SIG-M5 (cell line): ENCODE results near the gene ARMC6.
"Not testable (repeated sequence)": the region's sequence is repeated elsewhere in the genome, so short reads cannot be mapped to it uniquely, and the experiment has no call there.

Experiments used
- DNase-seq: peaks from one replicate; lab custom pipeline; 2025; lab: John Stamatoyannopoulos, UW

Gene ARMC6

GRCh38 chr19:19022380-19022961 lies 10.9 kb upstream of the ARMC6 start:
- no peak for DNase-seq

DNA sequence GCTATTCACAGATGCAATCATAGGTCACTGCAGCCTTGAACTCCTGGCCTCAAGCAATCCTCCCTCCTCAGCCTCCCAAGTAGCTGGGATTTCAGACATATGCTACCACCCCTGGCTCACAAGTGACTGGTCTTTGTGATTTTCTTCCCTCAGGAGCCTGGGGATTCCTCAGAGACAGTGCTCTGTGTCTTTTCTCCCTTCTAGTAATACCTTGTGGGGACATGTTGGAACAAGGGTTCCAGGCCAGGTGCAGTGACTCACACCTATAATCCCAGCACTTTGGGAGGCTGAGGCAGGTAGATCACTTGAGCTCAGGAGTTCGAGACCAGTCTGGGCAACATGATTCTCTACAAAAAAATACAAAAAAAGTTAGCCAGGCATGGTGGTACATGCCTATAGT lies 10.0 kb upstream of the ARMC6 start:
- not testable (repeated sequence) for DNase-seq

- DNase-seq: no peak
Measured at GRCh38 chr19:19025861-19026260, 7.5 kb upstream of the ARMC6 start.

GRCh38 chr19:19026299-19026971 lies 7.0 kb upstream of the ARMC6 start:
- no peak for DNase-seq

- DNase-seq: no peak
Measured at GRCh38 chr19:19027228-19027627, 6.2 kb upstream of the ARMC6 start.

DNA sequence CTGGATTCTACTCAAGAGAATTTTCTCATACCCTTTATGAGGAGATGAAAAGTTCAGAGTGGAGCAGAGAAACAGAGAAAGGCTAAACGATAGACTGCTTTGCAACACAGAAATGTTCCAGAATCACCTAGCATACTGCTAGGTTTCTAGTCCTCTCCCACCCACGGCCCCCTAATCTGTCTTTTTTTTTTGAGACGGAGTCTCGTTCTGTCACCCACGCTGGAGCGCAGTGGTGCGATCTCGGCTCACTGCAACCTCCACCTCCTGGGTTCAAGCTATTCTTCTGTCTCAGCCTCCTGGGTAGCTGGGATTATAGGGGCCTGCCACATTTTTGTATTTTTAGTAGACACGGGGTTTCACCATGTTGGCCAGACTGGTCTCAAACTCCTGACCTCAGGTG lies 4.9 kb upstream of the ARMC6 start:
- no peak for DNase-seq

DNA sequence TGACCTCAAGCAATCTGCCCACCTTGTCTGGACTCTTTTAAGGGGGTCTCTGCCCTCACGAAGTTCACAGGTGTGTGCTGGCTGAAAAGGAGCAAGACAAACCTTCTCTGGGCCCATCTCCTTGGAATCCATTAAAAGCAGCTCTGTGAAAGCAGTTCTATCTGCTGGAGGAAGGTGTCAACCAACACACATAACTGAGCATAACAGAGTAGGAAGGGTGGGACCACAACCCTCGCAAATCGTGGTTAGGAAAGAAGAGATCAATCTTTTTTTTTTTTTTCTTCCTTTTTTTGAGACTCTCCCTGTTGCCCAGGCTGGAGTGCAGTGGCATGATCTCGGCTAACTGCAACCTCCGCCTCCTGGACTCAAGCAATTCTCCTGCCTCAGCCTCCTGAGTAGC lies 1.5 kb upstream of the ARMC6 start:
- no peak for DNase-seq

GRCh38 chr19:19032420-19033175 lies 805 bp upstream of the ARMC6 start:
- DNase-seq: peak; percentile 68

DNA sequence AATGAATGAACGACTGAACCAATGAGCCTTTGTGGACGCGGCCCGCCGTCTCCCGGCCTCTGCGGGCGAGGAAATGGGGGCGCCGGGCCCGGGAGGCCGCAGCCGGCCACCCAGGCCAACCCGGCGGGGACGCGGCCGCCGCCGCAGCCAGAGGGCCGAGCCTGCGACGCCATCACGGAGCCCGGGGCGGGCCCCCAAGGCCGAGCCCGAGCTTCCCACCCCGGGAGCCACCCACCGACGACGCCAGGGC lies 302 bp upstream of the ARMC6 start:
- no peak for DNase-seq

- DNase-seq: peak; percentile 77
Measured at GRCh38 chr19:19034204-19034624, 811 bp downstream of the ARMC6 start.

GRCh38 chr19:19039901-19040300 lies 6.5 kb downstream of the ARMC6 start:
- no peak for DNase-seq

DNA sequence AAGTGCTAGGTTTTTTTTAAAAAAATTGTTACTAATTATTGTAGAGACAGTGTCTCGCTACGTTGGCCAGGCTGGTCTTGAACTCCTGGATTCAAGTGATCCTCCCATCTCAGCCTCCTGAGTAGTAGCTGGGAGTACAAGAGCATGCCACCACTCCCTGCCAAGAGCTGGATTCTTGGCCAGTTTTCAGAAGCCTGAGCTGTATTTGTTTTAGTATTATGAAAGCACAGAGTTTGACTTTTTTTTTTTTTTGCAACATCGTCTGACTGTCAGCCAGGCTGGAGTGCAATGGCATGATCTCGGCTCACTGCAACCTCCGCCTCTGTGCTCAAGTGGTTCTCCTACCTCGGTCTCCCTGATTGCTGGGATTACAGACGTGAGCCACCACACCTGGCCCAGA lies 7.0 kb downstream of the ARMC6 start:
- no peak for DNase-seq

DNA sequence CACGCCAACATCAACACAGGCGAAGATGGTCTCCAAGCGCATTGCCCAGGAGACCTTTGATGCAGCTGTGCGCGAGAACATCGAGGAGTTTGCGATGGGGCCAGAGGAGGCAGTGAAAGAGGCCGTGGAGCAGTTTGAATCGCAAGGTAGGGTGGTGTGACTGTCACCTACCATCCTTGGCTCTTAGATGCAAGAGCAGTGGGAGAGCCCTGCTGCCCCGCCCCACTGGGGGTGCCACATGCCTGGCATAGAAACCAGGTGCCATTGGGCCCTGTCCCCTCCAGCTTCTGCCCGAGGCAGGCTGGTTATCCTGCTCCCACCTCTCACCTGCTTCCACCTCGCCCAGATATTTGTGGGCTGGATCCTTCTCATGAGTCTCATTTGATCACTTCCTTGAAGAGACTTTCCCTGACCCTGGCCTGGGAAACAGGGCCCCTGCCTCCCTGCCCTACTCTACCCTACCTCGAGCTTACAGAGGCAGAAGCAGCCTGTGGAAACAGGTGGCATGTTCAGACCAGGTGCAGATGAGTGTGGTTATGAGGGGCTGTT lies 9.4 kb downstream of the ARMC6 start:
- no peak for DNase-seq

DNA sequence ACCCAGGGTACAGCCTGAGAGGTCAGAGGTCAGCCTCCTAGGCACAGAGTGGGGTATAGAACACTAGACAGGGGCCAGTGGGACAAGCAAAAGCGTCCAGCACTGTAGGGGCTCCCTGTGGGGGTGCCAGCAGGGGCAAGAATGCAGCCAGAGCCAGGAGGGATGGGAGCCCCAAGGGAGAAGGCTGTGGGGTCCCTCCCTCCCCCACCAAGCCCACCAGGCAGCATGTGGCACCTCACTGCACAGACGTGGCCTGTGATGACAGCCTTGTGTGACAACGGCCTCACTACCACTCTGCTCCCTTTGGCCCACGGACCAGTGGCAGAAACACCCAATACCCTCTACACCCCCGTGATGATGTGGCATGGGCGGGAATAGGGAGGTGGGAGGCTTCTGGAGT lies 10.1 kb downstream of the ARMC6 start:
- DNase-seq: no peak

GRCh38 chr19:19043881-19044280 lies 10.5 kb downstream of the ARMC6 start:
- DNase-seq: no peak

DNA sequence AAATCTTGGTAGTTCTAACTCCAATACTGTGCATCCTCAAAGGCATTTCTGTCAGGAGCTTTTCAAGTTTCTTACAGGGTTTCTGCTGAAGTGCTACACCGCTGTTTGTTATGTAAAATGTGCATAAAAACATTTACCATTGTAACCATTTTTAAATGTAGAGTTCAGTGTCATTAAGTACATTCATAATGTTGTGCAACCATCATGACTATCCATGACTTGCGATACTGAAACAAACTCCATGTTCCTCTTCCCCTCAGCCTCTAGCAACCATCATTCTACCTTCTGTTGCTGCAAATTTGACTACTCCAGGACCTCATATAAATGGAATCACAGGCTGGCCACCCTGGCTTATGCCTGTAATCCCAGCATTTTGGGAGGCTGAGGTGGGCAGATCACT lies 16.0 kb downstream of the ARMC6 start:
- peak; percentile 9 for DNase-seq

- DNase-seq: no peak
Measured at GRCh38 chr19:19050104-19050503, 16.7 kb downstream of the ARMC6 start.

DNA sequence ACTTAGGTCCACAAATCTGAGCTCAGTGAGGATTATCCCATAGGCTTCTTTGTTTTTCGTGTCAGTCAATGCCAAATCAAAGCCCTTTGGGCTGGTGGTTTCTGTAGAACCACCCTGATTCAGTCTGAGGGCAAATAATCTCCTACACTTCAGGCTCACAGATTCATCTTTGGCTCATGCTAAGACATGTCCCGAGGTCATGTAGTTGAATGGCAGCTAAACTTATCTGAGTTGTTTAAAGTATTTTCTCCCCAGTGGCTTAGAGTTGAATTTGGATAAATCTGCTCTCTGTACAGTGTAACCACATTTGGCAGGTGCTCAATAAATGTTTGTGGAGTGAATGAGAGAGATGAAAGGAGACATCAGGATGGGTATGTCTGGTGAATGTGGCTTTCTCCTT lies 17.3 kb downstream of the ARMC6 start:
- DNase-seq: no peak

DNA sequence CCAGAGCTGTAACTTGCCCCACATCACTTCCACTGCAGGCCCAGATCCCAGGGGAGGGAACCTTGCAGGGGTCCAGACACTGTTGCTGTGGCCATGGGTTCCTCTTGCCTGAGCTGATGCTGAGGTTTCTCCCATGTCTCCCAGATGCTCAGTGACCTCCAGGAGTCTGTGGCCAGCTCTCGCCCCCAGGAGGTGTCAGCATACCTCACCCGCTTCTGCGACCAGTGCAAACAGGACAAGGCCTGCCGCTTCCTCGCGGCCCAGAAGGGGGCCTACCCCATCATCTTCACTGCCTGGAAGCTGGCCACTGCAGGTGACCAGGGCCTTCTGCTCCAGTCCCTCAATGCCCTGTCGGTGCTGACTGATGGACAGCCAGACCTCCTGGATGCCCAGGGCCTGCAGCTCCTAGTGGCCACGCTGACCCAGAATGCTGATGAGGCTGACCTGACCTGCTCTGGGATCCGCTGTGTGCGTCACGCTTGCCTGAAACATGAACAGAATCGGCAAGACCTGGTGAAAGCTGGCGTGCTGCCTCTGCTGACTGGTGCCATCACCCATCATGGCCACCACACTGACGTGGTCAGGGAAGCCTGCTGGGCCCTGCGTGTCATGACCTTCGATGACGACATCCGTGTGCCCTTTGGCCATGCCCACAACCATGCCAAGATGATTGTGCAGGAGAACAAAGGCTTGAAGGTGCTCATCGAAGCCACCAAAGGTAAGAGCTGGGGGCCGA lies 18.2 kb downstream of the ARMC6 start:
- no peak for DNase-seq

GRCh38 chr19:19052921-19053320 lies 19.5 kb downstream of the ARMC6 start:
- DNase-seq: no peak

GRCh38 chr19:19053508-19054314 lies 20.3 kb downstream of the ARMC6 start:
- no peak for DNase-seq
